Measurements from ENCODE around the gene TYR.
"Not testable (repeated sequence)": the region's sequence is repeated elsewhere in the genome, so short reads cannot be mapped to it uniquely, and the experiment has no call there.

TYR gene

GRCh38 chr11:89272540-89273088 is 94.9 kb downstream of the TYR start:
- DNase-seq, result not testable (repeated sequence)

DNA sequence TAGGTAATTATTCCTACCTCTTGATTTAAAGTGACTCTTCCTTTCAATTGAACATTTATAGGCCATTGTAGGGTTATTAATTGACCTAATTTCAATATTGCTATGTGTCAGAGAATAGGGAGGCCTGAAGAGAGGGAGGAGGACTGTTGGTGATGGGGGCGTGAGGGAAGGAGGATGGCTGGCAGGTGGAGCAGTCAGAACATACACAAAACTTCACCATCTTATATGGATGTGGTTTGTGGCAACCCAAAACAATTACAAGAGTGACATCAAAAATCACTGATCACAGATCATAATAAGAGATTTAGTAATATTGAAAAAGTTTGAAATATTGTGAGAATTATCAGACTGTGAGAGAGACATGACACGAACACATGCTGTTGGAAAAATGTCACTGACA is 95.5 kb downstream of the TYR start:
- DNase-seq, result not testable (repeated sequence)

GRCh38 chr11:89275966-89276365 is 98.3 kb downstream of the TYR start:
- peak in 7 of 56 donors; percentile 1 to 30 (median 3) for DNase-seq

DNA sequence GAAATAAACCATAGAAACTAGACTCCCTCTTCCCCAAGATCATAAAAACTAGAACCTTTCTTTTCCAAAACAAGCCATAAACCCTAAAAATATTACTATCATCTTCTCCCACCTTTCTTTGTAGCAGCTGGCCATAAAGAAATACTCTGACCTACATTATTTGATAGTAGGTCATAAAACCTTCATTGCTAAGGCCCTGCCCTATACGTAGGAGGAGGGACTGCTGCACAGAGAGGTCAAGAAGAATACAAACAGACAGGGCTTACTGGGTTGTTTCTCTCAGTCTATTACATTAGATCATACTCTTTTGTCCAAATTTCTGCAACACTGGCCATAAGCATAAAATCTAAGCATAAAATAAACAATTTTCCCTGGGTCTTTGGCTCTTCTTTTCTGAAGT is 101.5 kb downstream of the TYR start:
- DNase-seq, result no peak

DNA sequence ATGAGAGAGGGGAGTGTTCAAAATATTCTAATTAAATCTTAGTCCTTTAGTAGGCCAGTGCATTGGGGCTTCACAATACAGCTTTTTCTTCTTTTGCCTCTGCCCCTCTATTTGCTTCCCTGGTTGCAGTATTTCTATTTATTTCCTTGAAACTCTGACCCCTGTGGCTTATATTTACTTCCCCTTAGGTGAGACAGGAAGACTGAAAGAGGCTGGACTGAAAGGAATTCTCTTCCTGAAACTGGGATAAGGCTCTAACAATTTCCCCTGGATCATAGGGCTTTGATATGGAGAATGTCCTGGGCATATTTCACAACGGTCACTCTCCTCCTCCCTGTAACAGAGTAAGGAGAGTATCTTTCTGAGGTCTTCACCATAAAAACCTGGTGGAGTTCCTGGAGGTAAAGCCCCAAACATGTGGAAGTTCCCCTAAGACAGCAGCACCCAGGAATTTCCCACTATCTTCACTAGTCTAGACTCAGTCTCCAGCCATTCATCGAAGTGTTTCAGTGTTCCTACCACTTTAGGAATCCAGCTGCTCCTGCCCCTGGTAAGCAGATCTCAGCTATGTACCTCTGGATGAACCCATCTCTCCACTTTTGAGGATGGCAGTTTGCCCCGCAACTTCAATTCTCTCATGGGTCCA is 103.5 kb downstream of the TYR start:
- not testable (repeated sequence) for DNase-seq

GRCh38 chr11:89286601-89287000 is 108.9 kb downstream of the TYR start:
- DNase-seq, result not testable (repeated sequence)

GRCh38 chr11:89288004-89288403 is 110.3 kb downstream of the TYR start:
- DNase-seq, result not testable (repeated sequence)

GRCh38 chr11:89293965-89294679 is 116.4 kb downstream of the TYR start:
- peak in 1 of 56 donors; percentile 12 for DNase-seq

DNA sequence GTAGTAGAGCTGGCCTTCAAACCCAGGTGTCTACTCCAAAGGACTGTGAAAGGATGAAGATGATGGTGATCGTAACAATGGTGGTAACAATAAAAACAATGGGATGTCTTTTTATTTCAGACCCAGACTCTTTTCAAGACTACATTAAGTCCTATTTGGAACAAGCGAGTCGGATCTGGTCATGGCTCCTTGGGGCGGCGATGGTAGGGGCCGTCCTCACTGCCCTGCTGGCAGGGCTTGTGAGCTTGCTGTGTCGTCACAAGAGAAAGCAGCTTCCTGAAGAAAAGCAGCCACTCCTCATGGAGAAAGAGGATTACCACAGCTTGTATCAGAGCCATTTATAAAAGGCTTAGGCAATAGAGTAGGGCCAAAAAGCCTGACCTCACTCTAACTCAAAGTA is 117.3 kb downstream of the TYR start:
- DNase-seq, result not testable (repeated sequence)

- DNase-seq, result not testable (repeated sequence)
Measured at GRCh38 chr11:89303029-89303428, 125.4 kb downstream of the TYR start.

- DNase-seq, result not testable (repeated sequence)
Measured at GRCh38 chr11:89308272-89308671, 130.6 kb downstream of the TYR start.

- not testable (repeated sequence) for DNase-seq
Measured at GRCh38 chr11:89309321-89309985, 131.8 kb downstream of the TYR start.

- not testable (repeated sequence) for DNase-seq
Measured at GRCh38 chr11:89310607-89311006, 132.9 kb downstream of the TYR start.

- no peak for DNase-seq
Measured at GRCh38 chr11:89321401-89321800, 143.7 kb downstream of the TYR start.

- no peak for DNase-seq
Measured at GRCh38 chr11:89327885-89328284, 150.2 kb downstream of the TYR start.

DNA sequence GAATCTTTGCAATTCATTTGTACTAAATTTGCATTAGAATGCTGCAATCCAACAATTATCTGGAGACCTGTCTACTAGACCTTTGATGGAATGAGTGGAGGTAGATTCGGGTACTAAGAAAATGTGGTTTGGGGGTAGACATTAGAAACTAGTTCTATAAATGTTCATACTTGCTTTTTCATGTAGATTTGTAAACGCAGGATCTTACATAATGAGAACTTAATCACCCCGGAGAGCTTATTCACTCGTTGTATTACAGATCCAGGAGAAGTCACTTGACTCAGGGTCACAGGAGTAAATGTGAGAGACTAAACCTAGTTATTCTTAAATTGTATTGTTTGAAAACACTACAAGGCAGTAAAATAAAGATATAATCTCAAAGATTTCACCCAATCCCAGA is 154.3 kb downstream of the TYR start:
- DNase-seq, result not testable (repeated sequence)

GRCh38 chr11:89333704-89334103 is 156.0 kb downstream of the TYR start:
- peak in 1 of 56 donors; percentile 1 for DNase-seq

DNA sequence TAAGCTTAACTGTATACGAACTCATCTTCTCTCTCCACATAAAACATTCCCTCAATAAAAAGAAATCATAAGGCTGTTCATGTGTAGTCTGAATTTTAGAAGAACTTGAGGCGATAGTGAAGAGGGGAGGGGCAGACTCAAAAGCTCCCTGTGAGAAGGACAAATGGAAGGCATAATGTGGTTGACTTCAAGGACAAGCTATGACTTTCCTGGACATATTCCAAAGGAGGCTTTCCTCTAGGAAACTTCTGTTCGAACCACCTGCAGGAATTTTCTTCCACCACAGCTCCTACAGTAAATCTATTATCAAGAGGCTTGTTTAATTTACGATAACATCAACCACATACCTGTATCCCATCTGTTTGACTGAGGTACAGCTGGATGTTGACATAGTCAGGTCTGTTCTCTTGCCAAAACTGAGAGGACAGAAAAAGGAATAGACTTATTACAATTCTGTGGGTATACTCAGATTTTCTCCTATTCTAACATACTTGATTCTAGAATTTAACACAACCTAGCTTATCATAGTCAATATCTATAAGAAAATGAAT is 159.5 kb downstream of the TYR start:
- DNase-seq, result not testable (repeated sequence)

DNA sequence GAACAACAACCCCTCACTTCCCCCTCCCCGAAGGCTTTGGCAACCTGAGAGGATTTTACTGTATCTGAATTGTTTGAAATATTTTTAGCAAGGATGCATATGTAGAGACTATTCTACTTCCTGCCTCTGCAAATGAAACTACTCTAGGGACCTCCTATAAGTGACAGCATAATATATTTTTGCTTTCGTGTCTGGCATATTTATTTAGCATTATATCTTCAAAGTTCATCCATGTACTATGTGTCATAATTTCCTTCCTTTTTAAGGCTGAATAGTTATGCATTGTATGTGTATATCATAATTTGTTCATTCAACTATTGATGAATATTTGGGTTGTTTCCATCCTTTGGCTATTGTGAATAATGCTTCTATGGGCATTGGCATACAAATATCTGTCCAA is 160.4 kb downstream of the TYR start:
- DNase-seq, result not testable (repeated sequence)

GRCh38 chr11:89340450-89340849 is 162.8 kb downstream of the TYR start:
- not testable (repeated sequence) for DNase-seq

DNA sequence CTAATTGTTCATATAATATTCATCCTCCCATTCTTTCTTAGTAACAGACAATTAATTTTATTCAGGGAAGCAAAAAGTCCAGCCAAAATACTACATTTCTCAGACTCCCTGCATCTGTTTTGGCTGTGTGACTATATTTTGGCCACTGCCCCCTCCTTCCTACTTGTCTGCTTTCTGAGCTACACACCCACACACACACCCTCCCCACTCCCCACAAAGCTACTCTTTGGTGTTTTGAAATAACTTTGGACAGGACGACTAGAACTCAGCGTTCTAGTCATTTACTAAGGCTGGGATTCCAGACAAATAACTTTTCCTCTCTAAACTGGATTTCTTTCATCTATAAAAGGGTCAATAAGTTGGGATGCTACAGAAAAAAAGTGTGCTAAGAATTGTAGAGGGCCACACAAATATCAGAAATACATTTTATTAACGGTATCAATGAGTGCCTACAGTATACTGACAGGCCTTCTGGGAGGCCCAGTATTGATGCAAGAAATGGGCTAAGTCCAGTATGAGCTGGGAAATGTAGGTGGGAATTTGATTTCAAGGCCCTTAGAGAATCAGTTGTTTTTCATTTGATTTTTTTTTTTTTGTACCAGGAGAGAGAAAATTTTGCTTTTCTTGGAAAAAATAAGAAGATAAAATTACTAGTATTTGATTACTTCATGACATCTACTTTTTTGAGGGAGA is 165.4 kb downstream of the TYR start:
- DNase-seq, result not testable (repeated sequence)
